GM19372 (cell line): ENCODE results near the gene BICRA.

Experiments
- ATAC-seq: cut with Tn5 transposase; IDR thresholded peaks from one replicate; pipeline ENCODE4 v1.9.1; 2021; ENCODE audit warnings: mild to moderate bottlenecking, low read depth, moderate library complexity; ENCODE audit not compliant: unreplicated experiment

BICRA gene

GRCh38 chr19:47600246-47601179, 8.4 kb upstream of the BICRA start:
- ATAC-seq = peak; percentile 99

- ATAC-seq = no peak
These were observed 7.6 kb upstream of the BICRA start for GRCh38 chr19:47601180-47601904.

GRCh38 chr19:47603706-47604565, 5.0 kb upstream of the BICRA start:
- ATAC-seq = no peak

GRCh38 chr19:47607564-47608073, 1.3 kb upstream of the BICRA start:
- ATAC-seq = no peak

- peak; percentile 83 for ATAC-seq
These were observed 638 bp upstream of the BICRA start for GRCh38 chr19:47608074-47608918.

GRCh38 chr19:47609906-47610894, 1.3 kb downstream of the BICRA start:
- ATAC-seq = no peak

- no peak for ATAC-seq
These were observed 2.0 kb downstream of the BICRA start for GRCh38 chr19:47610902-47611301.

- ATAC-seq = no peak
These were observed 4.5 kb downstream of the BICRA start for GRCh38 chr19:47613165-47614020.

GRCh38 chr19:47614021-47614295, 5.0 kb downstream of the BICRA start:
- no peak for ATAC-seq

GRCh38 chr19:47614559-47614958, 5.6 kb downstream of the BICRA start:
- ATAC-seq = no peak

- ATAC-seq = no peak
These were observed 6.3 kb downstream of the BICRA start for GRCh38 chr19:47615230-47615629.

GRCh38 chr19:47615714-47616113, 6.8 kb downstream of the BICRA start:
- ATAC-seq = no peak

GRCh38 chr19:47618771-47619170, 9.8 kb downstream of the BICRA start:
- no peak for ATAC-seq

- ATAC-seq = no peak
These were observed 10.8 kb downstream of the BICRA start for GRCh38 chr19:47619763-47620162.

- no peak for ATAC-seq
These were observed 14.4 kb downstream of the BICRA start for GRCh38 chr19:47623151-47623920.

- no peak for ATAC-seq
These were observed 15.0 kb downstream of the BICRA start for GRCh38 chr19:47623921-47624391.

GRCh38 chr19:47625650-47626049, 16.7 kb downstream of the BICRA start:
- ATAC-seq = no peak
